SK-N-SH treated with all-trans-retinoic acid at 6 μM for 48 hours (cell line): ENCODE data around the gene SH3PXD2B.

Experiments
- ARNTL ChIP-seq: fragments of 450-650 bp; formaldehyde crosslinking; IDR thresholded peaks from 2 replicates; pipeline ENCODE4 v1.5.0; 2020; ENCODE audit warnings: low read depth, mild to moderate bottlenecking, moderate library complexity, borderline replicate concordance
- CSDC2 ChIP-seq: fragments of 250-450 bp; sonication (Bioruptor Pico); IDR thresholded peaks from 2 replicates; pipeline ENCODE4 v1.5.0; 2020; ENCODE audit warnings: mild to moderate bottlenecking, moderate library complexity
- ESRRG ChIP-seq: fragments of 250-450 bp; sonication (Bioruptor Pico); IDR thresholded peaks from 2 replicates; pipeline ENCODE4 v1.6.1; 2021; ENCODE audit warnings: mild to moderate bottlenecking
- OSR1 ChIP-seq: fragments of 250-450 bp; sonication (Bioruptor Pico); IDR thresholded peaks from 2 replicates; pipeline ENCODE4 v1.8.0; 2022; ENCODE audit warnings: moderate library complexity, mild to moderate bottlenecking, inconsistent platforms
- PPARA ChIP-seq: fragments of 250-450 bp; sonication (Bioruptor Pico); IDR thresholded peaks from 2 replicates; pipeline ENCODE4 v1.5.0; 2020; ENCODE audit warnings: mild to moderate bottlenecking, borderline replicate concordance
- RARB ChIP-seq: fragments of 250-450 bp; sonication (Bioruptor Pico); IDR thresholded peaks from 2 replicates; pipeline ENCODE4 v1.8.0; 2021; ENCODE audit warnings: mild to moderate bottlenecking, moderate library complexity
- SNAI2 ChIP-seq: fragments of 250-450 bp; sonication (Bioruptor Pico); IDR thresholded peaks from 2 replicates; pipeline ENCODE4 v1.5.0; 2020; ENCODE audit warnings: mild to moderate bottlenecking, moderate library complexity
- TOX ChIP-seq: fragments of 250-450 bp; sonication (Bioruptor Pico); IDR thresholded peaks from 2 replicates; pipeline ENCODE4 v1.8.0; 2021; ENCODE audit warnings: mild to moderate bottlenecking, moderate library complexity, borderline replicate concordance
- ZC3H10 ChIP-seq: fragments of 250-450 bp; sonication (Bioruptor Pico); IDR thresholded peaks from 2 replicates; pipeline ENCODE4 v1.5.1; 2021; ENCODE audit warnings: mild to moderate bottlenecking, moderate library complexity
- ZFP30 ChIP-seq: fragments of 450-650 bp; formaldehyde crosslinking; IDR thresholded peaks from 2 replicates; pipeline ENCODE4 v1.5.0; 2022; ENCODE audit warnings: mild to moderate bottlenecking, moderate library complexity
- ZNF70 ChIP-seq: fragments of 450-650 bp; formaldehyde crosslinking; IDR thresholded peaks from 2 replicates; pipeline ENCODE4 v1.5.0; 2020; ENCODE audit warnings: mild to moderate bottlenecking, moderate library complexity
- TF ChIP-seq, protein P1 (sequence below): fragments of 250-450 bp; sonication (Bioruptor Pico); IDR thresholded peaks from 2 replicates; pipeline ENCODE4 v1.5.1; 2020; ENCODE audit warnings: low read depth, mild to moderate bottlenecking, moderate library complexity
- TF ChIP-seq, protein P2 (sequence below): fragments of 250-450 bp; sonication (Bioruptor Pico); IDR thresholded peaks from 2 replicates; pipeline ENCODE4 v1.8.0; 2020; ENCODE audit warnings: mild to moderate bottlenecking, moderate library complexity, borderline replicate concordance
- TF ChIP-seq, protein P3 (sequence below): fragments of 250-450 bp; sonication (Bioruptor Pico); IDR thresholded peaks from 2 replicates; pipeline ENCODE4 v1.8.0; 2021; ENCODE audit warnings: low read depth, mild to moderate bottlenecking, moderate library complexity, borderline replicate concordance

DNA sequence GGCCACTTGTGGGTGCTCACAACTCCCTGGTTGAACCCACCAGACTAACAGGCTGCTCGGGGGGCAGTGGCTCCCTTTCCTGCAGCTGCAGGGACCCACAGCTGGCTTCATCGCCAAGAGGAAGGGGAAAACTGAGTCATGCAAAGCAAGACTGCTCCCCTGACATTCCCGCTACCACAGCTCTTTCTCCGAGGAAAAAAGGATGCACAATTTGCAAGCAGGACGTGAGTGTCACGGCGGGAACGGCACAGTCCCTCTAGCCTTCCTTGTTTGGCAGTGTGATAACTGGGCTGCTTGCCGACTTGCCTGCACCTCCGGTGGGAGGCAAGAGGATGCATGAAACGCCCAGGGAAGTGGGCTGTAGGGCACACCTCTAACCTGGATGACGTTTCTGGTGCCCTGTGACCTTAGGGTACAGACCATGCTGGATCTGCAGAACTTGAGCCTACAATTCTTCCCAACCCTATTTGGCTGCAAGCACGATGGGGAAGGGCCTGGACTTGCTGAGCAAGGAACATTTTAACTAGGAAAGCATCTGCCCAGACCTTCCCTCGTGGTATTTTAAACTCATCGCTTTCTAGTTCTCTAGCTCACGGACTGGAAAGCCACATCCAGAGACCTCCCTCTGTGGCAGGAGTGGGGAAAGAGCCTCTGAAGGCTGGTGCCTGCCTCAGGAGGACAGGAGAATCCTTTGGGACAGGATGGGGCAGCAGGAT is 7.8 kb downstream of the SH3PXD2B start:
- TF ChIP-seq, protein P1, sequence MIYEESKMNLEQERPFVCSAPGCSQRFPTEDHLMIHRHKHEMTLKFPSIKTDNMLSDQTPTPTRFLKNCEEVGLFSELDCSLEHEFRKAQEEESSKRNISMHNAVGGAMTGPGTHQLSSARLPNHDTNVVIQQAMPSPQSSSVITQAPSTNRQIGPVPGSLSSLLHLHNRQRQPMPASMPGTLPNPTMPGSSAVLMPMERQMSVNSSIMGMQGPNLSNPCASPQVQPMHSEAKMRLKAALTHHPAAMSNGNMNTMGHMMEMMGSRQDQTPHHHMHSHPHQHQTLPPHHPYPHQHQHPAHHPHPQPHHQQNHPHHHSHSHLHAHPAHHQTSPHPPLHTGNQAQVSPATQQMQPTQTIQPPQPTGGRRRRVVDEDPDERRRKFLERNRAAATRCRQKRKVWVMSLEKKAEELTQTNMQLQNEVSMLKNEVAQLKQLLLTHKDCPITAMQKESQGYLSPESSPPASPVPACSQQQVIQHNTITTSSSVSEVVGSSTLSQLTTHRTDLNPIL: no peak
- TF ChIP-seq, protein P2, sequence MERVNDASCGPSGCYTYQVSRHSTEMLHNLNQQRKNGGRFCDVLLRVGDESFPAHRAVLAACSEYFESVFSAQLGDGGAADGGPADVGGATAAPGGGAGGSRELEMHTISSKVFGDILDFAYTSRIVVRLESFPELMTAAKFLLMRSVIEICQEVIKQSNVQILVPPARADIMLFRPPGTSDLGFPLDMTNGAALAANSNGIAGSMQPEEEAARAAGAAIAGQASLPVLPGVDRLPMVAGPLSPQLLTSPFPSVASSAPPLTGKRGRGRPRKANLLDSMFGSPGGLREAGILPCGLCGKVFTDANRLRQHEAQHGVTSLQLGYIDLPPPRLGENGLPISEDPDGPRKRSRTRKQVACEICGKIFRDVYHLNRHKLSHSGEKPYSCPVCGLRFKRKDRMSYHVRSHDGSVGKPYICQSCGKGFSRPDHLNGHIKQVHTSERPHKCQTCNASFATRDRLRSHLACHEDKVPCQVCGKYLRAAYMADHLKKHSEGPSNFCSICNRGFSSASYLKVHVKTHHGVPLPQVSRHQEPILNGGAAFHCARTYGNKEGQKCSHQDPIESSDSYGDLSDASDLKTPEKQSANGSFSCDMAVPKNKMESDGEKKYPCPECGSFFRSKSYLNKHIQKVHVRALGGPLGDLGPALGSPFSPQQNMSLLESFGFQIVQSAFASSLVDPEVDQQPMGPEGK (CRISPR knock-in tag): no peak
- TF ChIP-seq TOX: no peak
- no peak for TF ChIP-seq ARNTL
- TF ChIP-seq ZNF70 (CRISPR knock-in tag): no peak
- TF ChIP-seq CSDC2 (CRISPR knock-in tag): no peak
- TF ChIP-seq PPARA (CRISPR knock-in tag): no peak
- no peak for TF ChIP-seq SNAI2 (CRISPR knock-in tag)
- TF ChIP-seq, protein P3, sequence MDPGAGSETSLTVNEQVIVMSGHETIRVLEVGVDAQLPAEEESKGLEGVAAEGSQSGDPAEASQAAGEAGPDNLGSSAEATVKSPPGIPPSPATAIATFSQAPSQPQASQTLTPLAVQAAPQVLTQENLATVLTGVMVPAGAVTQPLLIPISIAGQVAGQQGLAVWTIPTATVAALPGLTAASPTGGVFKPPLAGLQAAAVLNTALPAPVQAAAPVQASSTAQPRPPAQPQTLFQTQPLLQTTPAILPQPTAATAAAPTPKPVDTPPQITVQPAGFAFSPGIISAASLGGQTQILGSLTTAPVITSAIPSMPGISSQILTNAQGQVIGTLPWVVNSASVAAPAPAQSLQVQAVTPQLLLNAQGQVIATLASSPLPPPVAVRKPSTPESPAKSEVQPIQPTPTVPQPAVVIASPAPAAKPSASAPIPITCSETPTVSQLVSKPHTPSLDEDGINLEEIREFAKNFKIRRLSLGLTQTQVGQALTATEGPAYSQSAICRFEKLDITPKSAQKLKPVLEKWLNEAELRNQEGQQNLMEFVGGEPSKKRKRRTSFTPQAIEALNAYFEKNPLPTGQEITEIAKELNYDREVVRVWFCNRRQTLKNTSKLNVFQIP (CRISPR knock-in tag): no peak
- TF ChIP-seq ZC3H10: no peak
- no peak for TF ChIP-seq OSR1 (CRISPR knock-in tag)
- no peak for TF ChIP-seq ESRRG (CRISPR knock-in tag)
- TF ChIP-seq ZFP30: no peak
- TF ChIP-seq RARB (CRISPR knock-in tag): no peak
